SK-N-SH treated with all-trans-retinoic acid at 6 μM for 48 hours (cell line): ENCODE measurements around the gene RIMBP2.
A peak's percentile ranks its signal among the peaks of the same experiment; 100 is the strongest.

Experiments
- ATAC-seq: fragments of 200-7000 bp; cut with Tn5 transposase; 3 replicates; pipeline ENCODE4 v1.9.1; 2020; ENCODE audit warnings: mild to moderate bottlenecking, moderate library complexity
- ARNTL ChIP-seq: fragments of 450-650 bp; formaldehyde crosslinking; IDR thresholded peaks from 2 replicates; pipeline ENCODE4 v1.5.0; 2020; ENCODE audit warnings: low read depth, mild to moderate bottlenecking, moderate library complexity, borderline replicate concordance
- BACH2 ChIP-seq: fragments of 250-450 bp; sonication (Bioruptor Pico); IDR thresholded peaks from 2 replicates; pipeline ENCODE4 v1.9.0; 2021; ENCODE audit warnings: mild to moderate bottlenecking, borderline replicate concordance
- ESRRG ChIP-seq: fragments of 250-450 bp; sonication (Bioruptor Pico); IDR thresholded peaks from 2 replicates; pipeline ENCODE4 v1.6.1; 2021; ENCODE audit warnings: mild to moderate bottlenecking
- GLIS3 ChIP-seq: fragments of 250-450 bp; sonication (Bioruptor Pico); IDR thresholded peaks from 2 replicates; pipeline ENCODE4 v1.5.0; 2020; ENCODE audit warnings: mild to moderate bottlenecking, moderate library complexity
- ISL1 ChIP-seq: fragments of 250-450 bp; sonication (Bioruptor Pico); IDR thresholded peaks from 2 replicates; pipeline ENCODE4 v2.1.2; 2022; ENCODE audit warnings: mild to moderate bottlenecking, moderate library complexity
- PPARA ChIP-seq: fragments of 250-450 bp; sonication (Bioruptor Pico); IDR thresholded peaks from 2 replicates; pipeline ENCODE4 v1.5.0; 2020; ENCODE audit warnings: mild to moderate bottlenecking, borderline replicate concordance
- RARB ChIP-seq: fragments of 250-450 bp; sonication (Bioruptor Pico); IDR thresholded peaks from 2 replicates; pipeline ENCODE4 v1.8.0; 2021; ENCODE audit warnings: mild to moderate bottlenecking, moderate library complexity
- SNAI2 ChIP-seq: fragments of 250-450 bp; sonication (Bioruptor Pico); IDR thresholded peaks from 2 replicates; pipeline ENCODE4 v1.5.0; 2020; ENCODE audit warnings: mild to moderate bottlenecking, moderate library complexity
- TCF4 ChIP-seq: fragments of 250-450 bp; sonication (Bioruptor Pico); IDR thresholded peaks from 2 replicates; pipeline ENCODE4 v1.8.0; 2021; ENCODE audit warnings: mild to moderate bottlenecking, moderate library complexity, borderline replicate concordance
- TOX ChIP-seq: fragments of 250-450 bp; sonication (Bioruptor Pico); IDR thresholded peaks from 2 replicates; pipeline ENCODE4 v1.8.0; 2021; ENCODE audit warnings: mild to moderate bottlenecking, moderate library complexity, borderline replicate concordance
- TSHZ2 ChIP-seq: fragments of 250-450 bp; sonication (Bioruptor Pico); IDR thresholded peaks from 2 replicates; pipeline ENCODE4 v1.5.0; 2020; ENCODE audit warnings: mild to moderate bottlenecking, moderate library complexity
- ZC3H10 ChIP-seq: fragments of 250-450 bp; sonication (Bioruptor Pico); IDR thresholded peaks from 2 replicates; pipeline ENCODE4 v1.5.1; 2021; ENCODE audit warnings: mild to moderate bottlenecking, moderate library complexity
- ZFP3 ChIP-seq: fragments of 250-450 bp; sonication (Bioruptor Pico); IDR thresholded peaks from 2 replicates; pipeline ENCODE4 v1.5.0; 2020; ENCODE audit warnings: mild to moderate bottlenecking, moderate library complexity
- ZFP30 ChIP-seq: fragments of 450-650 bp; formaldehyde crosslinking; IDR thresholded peaks from 2 replicates; pipeline ENCODE4 v1.5.0; 2022; ENCODE audit warnings: mild to moderate bottlenecking, moderate library complexity
- ZNF565 ChIP-seq: fragments of 450-650 bp; formaldehyde crosslinking; conservative IDR thresholded peaks from 2 replicates; pipeline ENCODE4 v1.5.0; 2020; ENCODE audit warnings: low read depth, mild to moderate bottlenecking, moderate library complexity
- ZNF70 ChIP-seq: fragments of 450-650 bp; formaldehyde crosslinking; IDR thresholded peaks from 2 replicates; pipeline ENCODE4 v1.5.0; 2020; ENCODE audit warnings: mild to moderate bottlenecking, moderate library complexity
- ZNF8 ChIP-seq: fragments of 450-650 bp; formaldehyde crosslinking; IDR thresholded peaks from 2 replicates; pipeline ENCODE4 v1.5.0; 2020; ENCODE audit warnings: mild to moderate bottlenecking, moderate library complexity
- TF ChIP-seq, protein P1 (sequence below): fragments of 250-450 bp; sonication (Bioruptor Pico); IDR thresholded peaks from 2 replicates; pipeline ENCODE4 v1.8.0; 2020; ENCODE audit warnings: mild to moderate bottlenecking, moderate library complexity, borderline replicate concordance
- TF ChIP-seq, protein P2 (sequence below): fragments of 250-450 bp; sonication (Bioruptor Pico); IDR thresholded peaks from 2 replicates; pipeline ENCODE4 v1.8.0; 2021; ENCODE audit warnings: low read depth, mild to moderate bottlenecking, moderate library complexity, borderline replicate concordance
- TF ChIP-seq, protein P3 (sequence below): fragments of 250-450 bp; sonication (Bioruptor Pico); IDR thresholded peaks from 2 replicates; pipeline ENCODE4 v1.5.1; 2020; ENCODE audit warnings: low read depth, mild to moderate bottlenecking, moderate library complexity

RIMBP2 gene

DNA sequence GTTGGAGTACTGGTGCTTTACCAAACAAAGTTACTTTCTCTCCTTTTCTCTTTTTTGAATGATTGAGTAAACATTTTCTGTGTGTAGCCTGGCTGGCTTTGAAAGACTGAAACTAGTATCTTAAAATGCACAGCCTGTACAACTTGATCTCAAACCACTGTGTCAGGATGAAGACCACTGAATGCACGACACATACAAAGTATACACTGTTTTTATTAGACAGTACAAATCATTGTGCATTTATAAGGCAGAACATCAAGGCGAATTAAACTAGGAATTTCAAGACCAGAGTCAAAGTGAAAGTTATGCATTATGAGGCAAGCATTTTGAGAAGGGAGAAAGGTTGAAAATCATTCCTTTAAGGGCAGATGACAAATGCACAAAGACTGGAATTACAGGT is 319.4 kb downstream of the RIMBP2 start (continued):
- TF ChIP-seq ESRRG: no peak
- TF ChIP-seq TOX (CRISPR knock-in tag): no peak
- TF ChIP-seq, all 23 proteins: peak for 0

DNA sequence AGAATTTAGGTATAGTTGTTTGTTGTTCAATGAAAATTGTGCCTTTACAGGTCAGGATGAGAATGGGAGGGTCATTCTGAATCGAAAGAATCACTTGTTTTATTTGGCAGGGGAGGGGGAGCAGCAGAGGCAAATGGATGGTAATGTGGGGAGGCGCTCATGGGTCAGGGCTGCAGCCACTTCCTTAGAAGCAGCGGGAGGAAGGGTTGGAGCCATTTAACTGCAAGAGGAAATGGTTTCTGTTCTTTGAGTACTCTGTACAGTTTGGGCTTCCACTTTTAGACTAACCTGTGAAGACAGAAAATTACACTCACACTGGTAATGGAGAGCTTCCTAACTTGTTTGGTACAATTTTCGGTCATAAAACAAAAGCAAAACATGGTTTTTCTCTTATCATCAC is 321.2 kb downstream of the RIMBP2 start:
- ATAC-seq: no peak
- TF ChIP-seq ARNTL: no peak
- no peak for TF ChIP-seq TCF4 (CRISPR knock-in tag)
- TF ChIP-seq BACH2 (CRISPR knock-in tag): no peak
- no peak for TF ChIP-seq ESRRG
- no peak for TF ChIP-seq SNAI2 (CRISPR knock-in tag)
- TF ChIP-seq GLIS3: no peak
- no peak for TF ChIP-seq TSHZ2 (CRISPR knock-in tag)
- TF ChIP-seq, protein P1, sequence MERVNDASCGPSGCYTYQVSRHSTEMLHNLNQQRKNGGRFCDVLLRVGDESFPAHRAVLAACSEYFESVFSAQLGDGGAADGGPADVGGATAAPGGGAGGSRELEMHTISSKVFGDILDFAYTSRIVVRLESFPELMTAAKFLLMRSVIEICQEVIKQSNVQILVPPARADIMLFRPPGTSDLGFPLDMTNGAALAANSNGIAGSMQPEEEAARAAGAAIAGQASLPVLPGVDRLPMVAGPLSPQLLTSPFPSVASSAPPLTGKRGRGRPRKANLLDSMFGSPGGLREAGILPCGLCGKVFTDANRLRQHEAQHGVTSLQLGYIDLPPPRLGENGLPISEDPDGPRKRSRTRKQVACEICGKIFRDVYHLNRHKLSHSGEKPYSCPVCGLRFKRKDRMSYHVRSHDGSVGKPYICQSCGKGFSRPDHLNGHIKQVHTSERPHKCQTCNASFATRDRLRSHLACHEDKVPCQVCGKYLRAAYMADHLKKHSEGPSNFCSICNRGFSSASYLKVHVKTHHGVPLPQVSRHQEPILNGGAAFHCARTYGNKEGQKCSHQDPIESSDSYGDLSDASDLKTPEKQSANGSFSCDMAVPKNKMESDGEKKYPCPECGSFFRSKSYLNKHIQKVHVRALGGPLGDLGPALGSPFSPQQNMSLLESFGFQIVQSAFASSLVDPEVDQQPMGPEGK (CRISPR knock-in tag): no peak
- TF ChIP-seq ZFP30: no peak
- TF ChIP-seq PPARA (CRISPR knock-in tag): no peak
- TF ChIP-seq RARB (CRISPR knock-in tag): no peak
- no peak for TF ChIP-seq ISL1 (CRISPR knock-in tag)
- no peak for TF ChIP-seq ZNF8 (CRISPR knock-in tag)
- TF ChIP-seq ZFP3: no peak

DNA sequence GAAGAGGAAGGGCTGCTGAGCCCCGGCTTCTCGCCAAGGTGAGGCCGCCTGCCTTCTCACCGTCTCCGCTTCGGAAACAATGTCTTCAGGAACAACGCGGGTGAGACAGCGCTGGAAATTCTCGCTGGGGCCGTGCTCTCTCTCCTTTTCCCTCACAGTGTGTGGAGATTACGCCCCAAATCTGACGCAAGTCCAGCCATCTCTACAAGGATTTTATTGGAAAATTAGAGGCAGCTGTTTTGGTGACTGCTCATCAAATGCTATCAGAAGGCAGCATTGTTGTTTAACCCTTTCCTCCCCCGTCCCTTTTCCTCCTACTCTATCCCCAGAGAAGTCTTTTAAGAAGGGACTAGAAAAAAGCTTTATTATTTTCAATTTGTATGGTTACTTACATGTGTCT is 324.9 kb downstream of the RIMBP2 start:
- ATAC-seq: no peak; the same call in 2 of the 3 replicates
- TF ChIP-seq SNAI2 (CRISPR knock-in tag): no peak
- TF ChIP-seq TCF4 (CRISPR knock-in tag): peak; percentile 68; the same call in 1 of the 2 replicates

- TF ChIP-seq ZNF565 (CRISPR knock-in tag): no peak
- TF ChIP-seq TOX (CRISPR knock-in tag): no peak
- no peak for TF ChIP-seq ZFP3
- TF ChIP-seq, protein P2, sequence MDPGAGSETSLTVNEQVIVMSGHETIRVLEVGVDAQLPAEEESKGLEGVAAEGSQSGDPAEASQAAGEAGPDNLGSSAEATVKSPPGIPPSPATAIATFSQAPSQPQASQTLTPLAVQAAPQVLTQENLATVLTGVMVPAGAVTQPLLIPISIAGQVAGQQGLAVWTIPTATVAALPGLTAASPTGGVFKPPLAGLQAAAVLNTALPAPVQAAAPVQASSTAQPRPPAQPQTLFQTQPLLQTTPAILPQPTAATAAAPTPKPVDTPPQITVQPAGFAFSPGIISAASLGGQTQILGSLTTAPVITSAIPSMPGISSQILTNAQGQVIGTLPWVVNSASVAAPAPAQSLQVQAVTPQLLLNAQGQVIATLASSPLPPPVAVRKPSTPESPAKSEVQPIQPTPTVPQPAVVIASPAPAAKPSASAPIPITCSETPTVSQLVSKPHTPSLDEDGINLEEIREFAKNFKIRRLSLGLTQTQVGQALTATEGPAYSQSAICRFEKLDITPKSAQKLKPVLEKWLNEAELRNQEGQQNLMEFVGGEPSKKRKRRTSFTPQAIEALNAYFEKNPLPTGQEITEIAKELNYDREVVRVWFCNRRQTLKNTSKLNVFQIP: no peak
- TF ChIP-seq, protein P1 (CRISPR knock-in tag): no peak
- TF ChIP-seq SNAI2 (CRISPR knock-in tag): no peak
- TF ChIP-seq ISL1 (CRISPR knock-in tag): no peak
- TF ChIP-seq TCF4 (CRISPR knock-in tag): no peak
- no peak for TF ChIP-seq PPARA (CRISPR knock-in tag)
- no peak for TF ChIP-seq ZNF70 (CRISPR knock-in tag)
- TF ChIP-seq, protein P3, sequence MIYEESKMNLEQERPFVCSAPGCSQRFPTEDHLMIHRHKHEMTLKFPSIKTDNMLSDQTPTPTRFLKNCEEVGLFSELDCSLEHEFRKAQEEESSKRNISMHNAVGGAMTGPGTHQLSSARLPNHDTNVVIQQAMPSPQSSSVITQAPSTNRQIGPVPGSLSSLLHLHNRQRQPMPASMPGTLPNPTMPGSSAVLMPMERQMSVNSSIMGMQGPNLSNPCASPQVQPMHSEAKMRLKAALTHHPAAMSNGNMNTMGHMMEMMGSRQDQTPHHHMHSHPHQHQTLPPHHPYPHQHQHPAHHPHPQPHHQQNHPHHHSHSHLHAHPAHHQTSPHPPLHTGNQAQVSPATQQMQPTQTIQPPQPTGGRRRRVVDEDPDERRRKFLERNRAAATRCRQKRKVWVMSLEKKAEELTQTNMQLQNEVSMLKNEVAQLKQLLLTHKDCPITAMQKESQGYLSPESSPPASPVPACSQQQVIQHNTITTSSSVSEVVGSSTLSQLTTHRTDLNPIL (CRISPR knock-in tag): no peak
- no peak for TF ChIP-seq ESRRG
- no peak for TF ChIP-seq ZC3H10
- no peak for TF ChIP-seq BACH2 (CRISPR knock-in tag)
- no peak for TF ChIP-seq TSHZ2 (CRISPR knock-in tag)
- ATAC-seq: no peak
These were observed 330.9 kb downstream of the RIMBP2 start for GRCh38 chr12:130385193-130385592.
